Testis (tissue), 3 donors: ENCODE measurements around the gene CRISPLD2. TPM values are rescaled to one million over a fixed set of nuclear protein-coding genes. Genes with fewer than 3 reads are reported as not detected.

Source experiments
- DNase-seq: peaks from one replicate; pipeline ENCODE4 v3.0.0-alpha.2; 2019
- H3K27ac ChIP-seq, 2 donors: fragments of 200-600 bp; sonication (generic); one replicate each; pipeline ENCODE4 v1.5.1; 2019
- H3K27me3 ChIP-seq: fragments of 200-600 bp; sonication (generic); one replicate; pipeline ENCODE4 v1.5.1; 2019
- H3K36me3 ChIP-seq: fragments of 200-600 bp; sonication (generic); one replicate; pipeline ENCODE4 v1.5.1; 2017; ENCODE audit warnings: low read depth; ENCODE audit errors: missing control alignments
- H3K4me1 ChIP-seq: fragments of 200-600 bp; sonication (generic); one replicate; pipeline ENCODE4 v1.5.1; 2019
- H3K4me3 ChIP-seq, 2 donors: fragments of 200-600 bp; sonication (generic); one replicate each; pipeline ENCODE4 v1.5.1; 2017 to 2019
- H3K9me3 ChIP-seq: fragments of 200-600 bp; sonication (generic); one replicate; pipeline ENCODE4 v1.5.1; 2017
- POLR2A ChIP-seq: fragments of 450-650 bp; IDR thresholded peaks from one replicate; pipeline ENCODE4 v1.6.1; 2017; ENCODE audit warnings: antibody characterized with exemption, mild to moderate bottlenecking, moderate library complexity
- WGBS, 2 donors: methylation state at CpG; one replicate each; pipeline ENCODE4 v1.1.5; 2018; 5-methylcytosine and 5-hydroxymethylcytosine counted together
- intact Hi-C: fragments of 100-400 bp; cut with DNase I; formaldehyde crosslinking; loops from one replicate; pipeline ENCODE4 v1.15.1; 2023; ENCODE audit warnings: low total_unique reads
- polyA plus RNA-seq: library from polyadenylated mRNA; stranded (reverse); fragments of 350-450 nt; fragmentation: Illumina TruSeq; extraction: RNeasy Lipid Tissue Mini Kit (QIAGEN cat#74804); gene quantifications from one replicate; pipeline ENCODE4 v1.2.3, GENCODE V29; 2014; ENCODE audit warnings: low read depth, low replicate concordance; ENCODE audit not compliant: insufficient read depth
- total RNA-seq, 2 donors: library from RNA; depleted of rRNA; stranded (reverse); fragments of >200 nt; gene quantifications; one replicate each; pipeline ENCODE4 v1.2.3, GENCODE V29; 2016
- TF ChIP-seq, protein P1 (sequence below), 3 experiments: fragments of 450-650 bp in 2 of 3; fragments of 200-600 bp in 1 of 3; sonication (generic) in 1 of 3; IDR thresholded peaks; one replicate each; pipeline ENCODE4 v1.5.1; 2016 to 2019; ENCODE audit warnings: antibody characterized with exemption in 3 of 3, mild to moderate bottlenecking in 2 of 3, moderate library complexity in 1 of 3

Gene CRISPLD2
- total and polyA plus RNA-seq, 3 donors from 2014 or later, result 47.7 to 59.6 (median 48.8) TPM

DNA sequence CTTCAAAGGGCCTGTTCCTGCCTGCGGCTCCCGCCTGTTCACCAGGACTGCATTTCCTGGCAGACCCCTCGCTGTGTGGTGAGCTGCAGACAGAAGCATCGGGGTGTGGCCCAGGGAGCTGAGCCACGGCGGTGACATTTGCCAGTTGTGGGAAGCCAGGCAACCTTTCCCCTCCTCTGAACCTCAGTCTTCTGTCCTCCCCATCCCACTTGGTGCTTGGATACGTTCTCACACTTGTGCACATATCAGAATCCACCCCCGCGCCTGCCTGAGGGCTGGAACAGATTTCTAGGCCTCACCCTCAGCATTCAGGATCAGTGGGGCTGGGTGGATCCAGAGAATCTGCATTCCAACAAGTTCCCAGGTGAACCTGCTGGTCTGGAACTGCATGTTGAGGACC lies 63.5 kb downstream of the CRISPLD2 start:
- WGBS, 2 donors, result 63 to 72% methylated on average over 8 to 9 of the region's 9 CpGs
- no peaks in the 10 kb centered on the region for H3K9me3 ChIP-seq
- intact Hi-C loops, result no loop called here
- DNase-seq, result peak; percentile 49
- no peaks in the 10 kb centered on the region for H3K27me3 ChIP-seq
- H3K36me3 ChIP-seq, result no peaks in the 10 kb centered on the region
- peaks cover 19% of the 10 kb centered on the region for H3K4me1 ChIP-seq
- TF ChIP-seq, protein P1, sequence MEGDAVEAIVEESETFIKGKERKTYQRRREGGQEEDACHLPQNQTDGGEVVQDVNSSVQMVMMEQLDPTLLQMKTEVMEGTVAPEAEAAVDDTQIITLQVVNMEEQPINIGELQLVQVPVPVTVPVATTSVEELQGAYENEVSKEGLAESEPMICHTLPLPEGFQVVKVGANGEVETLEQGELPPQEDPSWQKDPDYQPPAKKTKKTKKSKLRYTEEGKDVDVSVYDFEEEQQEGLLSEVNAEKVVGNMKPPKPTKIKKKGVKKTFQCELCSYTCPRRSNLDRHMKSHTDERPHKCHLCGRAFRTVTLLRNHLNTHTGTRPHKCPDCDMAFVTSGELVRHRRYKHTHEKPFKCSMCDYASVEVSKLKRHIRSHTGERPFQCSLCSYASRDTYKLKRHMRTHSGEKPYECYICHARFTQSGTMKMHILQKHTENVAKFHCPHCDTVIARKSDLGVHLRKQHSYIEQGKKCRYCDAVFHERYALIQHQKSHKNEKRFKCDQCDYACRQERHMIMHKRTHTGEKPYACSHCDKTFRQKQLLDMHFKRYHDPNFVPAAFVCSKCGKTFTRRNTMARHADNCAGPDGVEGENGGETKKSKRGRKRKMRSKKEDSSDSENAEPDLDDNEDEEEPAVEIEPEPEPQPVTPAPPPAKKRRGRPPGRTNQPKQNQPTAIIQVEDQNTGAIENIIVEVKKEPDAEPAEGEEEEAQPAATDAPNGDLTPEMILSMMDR (IDR thresholded peaks at IDR 0.05), result no peak
- no peak for TF ChIP-seq POLR2A
- H3K4me3 ChIP-seq, result no peak overlapping the region
- H3K27ac ChIP-seq, result peak overlapping the region in 1 of 2 donors; percentile 77

DNA sequence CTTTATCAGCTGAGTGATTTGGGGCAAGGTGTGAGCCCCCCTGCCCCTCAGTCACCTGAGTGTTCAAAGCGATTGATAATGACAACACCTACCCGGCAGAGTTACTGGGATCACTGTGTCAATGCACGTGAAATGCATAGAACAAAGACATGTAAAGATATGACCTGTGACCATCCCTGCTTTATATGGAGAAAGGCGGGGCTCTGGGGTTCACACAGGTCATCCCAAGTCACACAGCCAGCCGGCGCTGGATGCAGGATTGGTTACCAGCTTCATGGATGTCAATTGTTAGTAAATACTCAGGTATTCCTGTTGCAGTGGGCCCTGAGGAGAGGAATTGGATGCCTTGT lies 64.4 kb downstream of the CRISPLD2 start:
- no peak for DNase-seq
- Histone ChIP-seq H3K27ac (peak overlapping the region; percentile 68 to 77), H3K9me3 (no peaks in the 10 kb centered on the region), H3K27me3 (no peaks in the 10 kb centered on the region), H3K4me3 (no peak overlapping the region), H3K4me1 (peaks cover 19% of the 10 kb centered on the region), H3K36me3 (no peaks in the 10 kb centered on the region)
- no peak for TF ChIP-seq POLR2A
- TF ChIP-seq, protein P1 (IDR thresholded peaks at IDR 0.05), result no peak
- WGBS, 2 donors, result 66 to 79% methylated on average over 6 of the region's 6 CpGs
- intact Hi-C loops, result no loop called here

DNA sequence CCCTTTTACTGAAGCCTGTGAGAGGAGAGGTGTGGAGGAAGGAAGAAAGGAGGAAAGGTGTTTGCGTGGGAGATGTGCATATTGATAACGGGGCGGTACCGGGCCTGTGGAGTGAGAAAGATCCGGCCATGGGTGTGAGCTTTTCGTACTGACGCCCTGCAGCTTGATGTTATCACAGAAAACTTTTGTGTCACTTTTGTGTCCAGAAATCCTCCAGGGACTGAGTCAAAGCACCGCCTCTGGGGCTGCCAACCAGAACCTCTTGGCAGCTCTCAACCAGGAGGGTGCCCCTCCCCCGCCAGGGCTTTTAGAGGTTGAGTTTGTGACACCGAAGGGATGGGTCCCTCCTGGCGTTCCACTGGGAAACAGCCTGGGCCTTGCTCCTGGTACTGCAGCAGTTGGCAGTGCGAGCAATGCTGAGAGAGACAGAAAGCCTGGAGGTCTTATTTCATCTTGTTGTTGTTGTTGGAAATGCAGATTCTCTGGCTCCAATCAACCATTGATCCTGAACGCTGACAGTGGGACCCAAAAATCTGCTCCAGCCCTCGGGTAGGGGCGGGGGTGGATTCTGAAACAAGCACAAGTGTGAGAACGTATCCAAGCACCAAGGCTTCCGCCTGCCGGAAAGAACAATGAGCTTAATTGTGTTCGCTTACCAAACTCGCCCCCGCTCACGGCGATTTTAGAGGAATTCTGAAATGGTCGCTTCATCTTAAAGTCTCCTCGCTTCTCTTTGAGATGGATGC lies 65.0 kb downstream of the CRISPLD2 start:
- Histone ChIP-seq H3K27me3 (no peaks in the 10 kb centered on the region), H3K9me3 (no peaks in the 10 kb centered on the region), H3K36me3 (no peaks in the 10 kb centered on the region), H3K27ac (peak overlapping the region; percentile 68 to 77), H3K4me3 (no peak overlapping the region), H3K4me1 (peaks cover 19% of the 10 kb centered on the region)
- peak; percentile 68 for DNase-seq
- WGBS, 2 donors, result 41 to 46% methylated on average over 25 of the region's 25 CpGs
- intact Hi-C loops, result no loop called here
- no peak for TF ChIP-seq POLR2A
- TF ChIP-seq, protein P1 (IDR thresholded peaks at IDR 0.05), result peak in 1 of 3 experiments; percentile 3

DNA sequence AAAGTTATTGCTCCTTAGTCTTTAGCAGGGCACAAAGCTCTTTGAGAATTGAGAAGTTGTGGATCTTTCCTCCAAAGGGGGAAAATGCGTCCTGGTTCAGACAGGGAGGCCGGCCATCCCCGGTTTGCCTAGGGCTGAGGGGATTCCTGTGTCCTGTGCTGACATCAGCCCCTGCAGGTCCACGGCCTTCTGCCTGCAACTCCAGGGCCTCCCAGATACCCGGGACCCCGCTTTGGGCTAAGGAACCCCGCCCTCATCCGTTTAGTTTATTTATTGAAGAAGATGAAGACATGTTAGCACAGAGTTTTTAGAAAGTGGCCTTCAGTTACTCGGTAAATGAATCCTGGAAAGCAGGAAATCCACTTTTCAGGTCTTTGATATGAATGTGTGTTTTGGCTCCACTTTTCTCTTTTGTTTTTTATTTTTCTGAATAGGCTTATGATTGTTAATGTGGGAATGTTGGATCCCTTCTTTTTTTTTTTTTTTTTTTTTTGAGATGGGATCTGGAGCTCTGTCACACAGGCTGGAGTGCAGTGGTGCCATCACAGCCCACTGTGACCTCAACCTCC lies 65.6 kb downstream of the CRISPLD2 start:
- DNase-seq, result no peak
- TF ChIP-seq, protein P1 (IDR thresholded peaks at IDR 0.05), result no peak
- no peak for TF ChIP-seq POLR2A
- peaks cover 19% of the 10 kb centered on the region for H3K4me1 ChIP-seq
- H3K27ac ChIP-seq, result peak overlapping the region; percentile 68 to 77
- no peaks in the 10 kb centered on the region for H3K9me3 ChIP-seq
- intact Hi-C loops, result no loop called here
- H3K27me3 ChIP-seq, result no peaks in the 10 kb centered on the region
- 26 to 47% methylated on average over 7 to 9 of the region's 9 CpGs for WGBS, 2 donors
- no peak overlapping the region for H3K4me3 ChIP-seq
- H3K36me3 ChIP-seq, result no peaks in the 10 kb centered on the region
